ENCODE measurements around the gene PC.

PC gene

DNA sequence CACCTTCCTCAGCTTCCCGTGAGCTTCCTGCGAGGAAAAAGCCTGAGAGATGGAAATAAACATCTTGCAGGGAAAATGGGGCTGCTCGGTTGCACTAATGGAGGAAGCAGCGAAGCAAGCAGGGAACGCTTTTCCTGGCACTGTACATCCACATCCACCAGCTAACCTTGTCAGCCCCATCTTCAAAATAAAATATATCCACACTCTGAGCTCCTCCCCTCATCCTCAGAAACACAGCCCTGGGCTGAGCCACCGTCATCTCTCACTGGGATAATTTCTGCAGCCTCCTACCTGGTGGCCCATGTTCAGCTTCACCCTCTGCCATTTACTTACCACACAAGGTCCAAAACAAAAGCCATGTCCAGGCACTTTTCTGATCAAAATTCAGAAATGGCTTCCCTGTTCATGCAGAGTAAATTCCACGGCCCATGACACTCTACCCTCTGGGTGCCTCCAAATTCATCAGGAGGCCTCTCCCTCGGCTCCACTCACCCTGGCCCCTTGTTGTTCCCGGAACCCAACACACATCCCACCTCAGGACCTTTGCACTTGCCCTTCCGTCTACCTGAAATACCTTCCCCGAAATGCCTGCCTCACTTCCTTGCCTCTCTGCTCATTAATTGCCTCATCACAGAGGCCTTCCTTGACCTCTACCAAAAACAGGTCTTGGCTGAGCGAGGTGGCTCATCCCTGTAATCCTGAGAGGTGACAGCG, 29.9 kb upstream of the PC start:
- no peak for TF ChIP-seq EGR1 (IDR thresholded peaks at IDR 0.05)
- no peak for TF ChIP-seq NFIC (IDR thresholded peaks at IDR 0.05)
- TF ChIP-seq, protein P1, sequence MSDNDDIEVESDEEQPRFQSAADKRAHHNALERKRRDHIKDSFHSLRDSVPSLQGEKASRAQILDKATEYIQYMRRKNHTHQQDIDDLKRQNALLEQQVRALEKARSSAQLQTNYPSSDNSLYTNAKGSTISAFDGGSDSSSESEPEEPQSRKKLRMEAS (IDR thresholded peaks at IDR 0.05), result no peak
- TF ChIP-seq RAD21 (IDR thresholded peaks at IDR 0.05; ENCODE audit: low read depth), result no peak
- TF ChIP-seq, protein P2, sequence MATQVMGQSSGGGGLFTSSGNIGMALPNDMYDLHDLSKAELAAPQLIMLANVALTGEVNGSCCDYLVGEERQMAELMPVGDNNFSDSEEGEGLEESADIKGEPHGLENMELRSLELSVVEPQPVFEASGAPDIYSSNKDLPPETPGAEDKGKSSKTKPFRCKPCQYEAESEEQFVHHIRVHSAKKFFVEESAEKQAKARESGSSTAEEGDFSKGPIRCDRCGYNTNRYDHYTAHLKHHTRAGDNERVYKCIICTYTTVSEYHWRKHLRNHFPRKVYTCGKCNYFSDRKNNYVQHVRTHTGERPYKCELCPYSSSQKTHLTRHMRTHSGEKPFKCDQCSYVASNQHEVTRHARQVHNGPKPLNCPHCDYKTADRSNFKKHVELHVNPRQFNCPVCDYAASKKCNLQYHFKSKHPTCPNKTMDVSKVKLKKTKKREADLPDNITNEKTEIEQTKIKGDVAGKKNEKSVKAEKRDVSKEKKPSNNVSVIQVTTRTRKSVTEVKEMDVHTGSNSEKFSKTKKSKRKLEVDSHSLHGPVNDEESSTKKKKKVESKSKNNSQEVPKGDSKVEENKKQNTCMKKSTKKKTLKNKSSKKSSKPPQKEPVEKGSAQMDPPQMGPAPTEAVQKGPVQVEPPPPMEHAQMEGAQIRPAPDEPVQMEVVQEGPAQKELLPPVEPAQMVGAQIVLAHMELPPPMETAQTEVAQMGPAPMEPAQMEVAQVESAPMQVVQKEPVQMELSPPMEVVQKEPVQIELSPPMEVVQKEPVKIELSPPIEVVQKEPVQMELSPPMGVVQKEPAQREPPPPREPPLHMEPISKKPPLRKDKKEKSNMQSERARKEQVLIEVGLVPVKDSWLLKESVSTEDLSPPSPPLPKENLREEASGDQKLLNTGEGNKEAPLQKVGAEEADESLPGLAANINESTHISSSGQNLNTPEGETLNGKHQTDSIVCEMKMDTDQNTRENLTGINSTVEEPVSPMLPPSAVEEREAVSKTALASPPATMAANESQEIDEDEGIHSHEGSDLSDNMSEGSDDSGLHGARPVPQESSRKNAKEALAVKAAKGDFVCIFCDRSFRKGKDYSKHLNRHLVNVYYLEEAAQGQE (IDR thresholded peaks at IDR 0.05; ENCODE audit: low read depth), result no peak
- no peak for TF ChIP-seq FOXM1 (IDR thresholded peaks at IDR 0.05; ENCODE audit: borderline replicate concordance, low read depth)
- no peak for TF ChIP-seq CREB1 (IDR thresholded peaks at IDR 0.05; ENCODE audit: low read depth)
- no peak for TF ChIP-seq CEBPB (IDR thresholded peaks at IDR 0.05)
- TF ChIP-seq TCF12 (IDR thresholded peaks at IDR 0.05; ENCODE audit: low read depth), result no peak
- TF ChIP-seq TEAD4 (IDR thresholded peaks at IDR 0.05), result no peak

DNA sequence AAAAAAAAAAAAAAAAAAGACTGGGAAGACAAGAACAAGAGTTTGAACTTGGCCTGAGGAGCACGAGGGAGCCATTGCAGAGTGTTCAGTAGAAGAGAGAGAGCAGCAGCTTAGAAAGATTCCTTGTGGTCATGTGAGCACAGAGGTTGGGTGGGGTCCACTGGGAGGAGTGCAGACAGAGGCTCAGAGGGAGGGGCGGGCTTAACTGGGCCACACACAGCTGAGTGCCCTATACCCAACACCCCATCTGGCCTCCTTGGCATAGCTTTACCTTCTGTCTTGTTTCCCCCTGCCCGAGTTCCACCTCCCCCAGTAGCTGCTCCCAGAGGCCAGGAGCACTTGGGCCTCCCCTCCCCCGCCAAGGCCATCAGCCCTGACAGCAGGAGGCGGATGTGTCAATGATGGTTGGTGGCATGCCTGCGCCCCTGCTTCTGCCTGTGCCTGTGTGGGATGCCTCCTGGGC, 29.0 kb upstream of the PC start:
- TF ChIP-seq YY1 (IDR thresholded peaks at IDR 0.05; ENCODE audit: low read depth), result no peak
- TF ChIP-seq, protein P3, sequence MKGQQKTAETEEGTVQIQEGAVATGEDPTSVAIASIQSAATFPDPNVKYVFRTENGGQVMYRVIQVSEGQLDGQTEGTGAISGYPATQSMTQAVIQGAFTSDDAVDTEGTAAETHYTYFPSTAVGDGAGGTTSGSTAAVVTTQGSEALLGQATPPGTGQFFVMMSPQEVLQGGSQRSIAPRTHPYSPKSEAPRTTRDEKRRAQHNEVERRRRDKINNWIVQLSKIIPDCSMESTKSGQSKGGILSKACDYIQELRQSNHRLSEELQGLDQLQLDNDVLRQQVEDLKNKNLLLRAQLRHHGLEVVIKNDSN (IDR thresholded peaks at IDR 0.05), result peak; percentile 32; the same call in 1 of the 2 replicates

DNA sequence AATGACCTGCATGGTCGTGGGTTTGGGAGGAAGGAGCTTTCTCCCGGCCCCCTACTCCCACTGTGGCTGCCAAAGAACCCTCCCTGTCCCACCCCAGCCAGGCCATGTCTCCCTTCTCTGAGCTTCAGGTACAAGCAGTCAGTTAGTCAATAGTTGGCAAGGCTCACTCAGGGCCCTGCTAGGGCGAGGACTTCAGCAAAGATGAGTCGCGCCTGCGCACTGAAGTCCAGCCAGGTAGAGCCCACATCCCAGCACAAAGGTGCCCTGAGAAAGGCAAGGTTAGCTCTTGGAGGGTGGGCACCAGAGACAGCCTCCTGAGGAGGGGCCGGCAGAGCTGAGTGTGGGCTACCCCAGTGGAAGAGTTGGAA, 28.0 kb upstream of the PC start:
- no peak for TF ChIP-seq YY1 (IDR thresholded peaks at IDR 0.05; ENCODE audit: low read depth)
- TF ChIP-seq, protein P1 (IDR thresholded peaks at IDR 0.05), result no peak
- no peak for TF ChIP-seq FOXM1 (IDR thresholded peaks at IDR 0.05; ENCODE audit: borderline replicate concordance, low read depth)
- no peak for TF ChIP-seq EGR1 (IDR thresholded peaks at IDR 0.05)
- no peak for TF ChIP-seq ZBTB7A (IDR thresholded peaks at IDR 0.05; ENCODE audit: low read depth)
- TF ChIP-seq, protein P2 (IDR thresholded peaks at IDR 0.05; ENCODE audit: low read depth), result no peak
- TF ChIP-seq, protein P3 (IDR thresholded peaks at IDR 0.05), result no peak
- TF ChIP-seq CREB1 (IDR thresholded peaks at IDR 0.05; ENCODE audit: low read depth), result no peak
- no peak for TF ChIP-seq TCF12 (IDR thresholded peaks at IDR 0.05; ENCODE audit: low read depth)
- no peak for TF ChIP-seq EP300 (IDR thresholded peaks at IDR 0.05; ENCODE audit: borderline replicate concordance)

DNA sequence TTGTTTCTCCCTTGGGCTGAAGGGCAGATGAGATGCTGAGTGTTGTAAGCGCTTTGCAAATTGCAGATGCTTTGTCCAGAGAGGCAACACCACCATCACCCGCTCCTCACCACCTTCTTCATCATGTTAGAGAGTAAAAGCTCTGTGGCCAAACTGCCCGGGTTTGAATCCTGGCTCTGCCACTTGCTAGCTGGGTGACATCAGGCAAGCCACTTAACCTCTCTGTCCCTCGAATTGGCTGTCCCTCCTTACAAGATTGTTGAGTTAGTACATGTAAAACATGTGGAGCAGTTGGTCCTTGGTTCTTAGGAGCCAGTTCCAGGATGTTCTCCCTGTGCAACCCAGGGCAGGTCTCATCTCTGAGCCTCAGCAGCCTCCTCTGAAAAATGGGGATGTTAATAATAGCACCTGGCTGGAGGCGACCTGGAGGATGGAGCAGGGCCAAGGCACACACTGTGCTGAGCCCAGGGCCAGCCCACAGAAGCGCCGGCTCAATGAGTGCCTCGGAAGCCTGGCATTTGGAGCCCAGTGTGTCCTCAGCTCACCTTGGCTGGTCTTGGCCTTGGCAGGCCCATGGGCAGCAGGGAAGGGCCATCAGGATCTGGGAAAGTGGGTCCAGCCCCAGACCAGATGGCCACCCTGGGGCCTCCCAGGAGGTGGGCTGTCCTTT, 27.5 kb upstream of the PC start:
- TF ChIP-seq TCF12 (IDR thresholded peaks at IDR 0.05; ENCODE audit: low read depth) (no peak), NFIC (IDR thresholded peaks at IDR 0.05) (peak; percentile 39; the same call in 1 of the 2 replicates)
- TF ChIP-seq, protein P1 (IDR thresholded peaks at IDR 0.05), result 0 out of 2 replicates have a peak, but pooled peaks have one; percentile 14

DNA sequence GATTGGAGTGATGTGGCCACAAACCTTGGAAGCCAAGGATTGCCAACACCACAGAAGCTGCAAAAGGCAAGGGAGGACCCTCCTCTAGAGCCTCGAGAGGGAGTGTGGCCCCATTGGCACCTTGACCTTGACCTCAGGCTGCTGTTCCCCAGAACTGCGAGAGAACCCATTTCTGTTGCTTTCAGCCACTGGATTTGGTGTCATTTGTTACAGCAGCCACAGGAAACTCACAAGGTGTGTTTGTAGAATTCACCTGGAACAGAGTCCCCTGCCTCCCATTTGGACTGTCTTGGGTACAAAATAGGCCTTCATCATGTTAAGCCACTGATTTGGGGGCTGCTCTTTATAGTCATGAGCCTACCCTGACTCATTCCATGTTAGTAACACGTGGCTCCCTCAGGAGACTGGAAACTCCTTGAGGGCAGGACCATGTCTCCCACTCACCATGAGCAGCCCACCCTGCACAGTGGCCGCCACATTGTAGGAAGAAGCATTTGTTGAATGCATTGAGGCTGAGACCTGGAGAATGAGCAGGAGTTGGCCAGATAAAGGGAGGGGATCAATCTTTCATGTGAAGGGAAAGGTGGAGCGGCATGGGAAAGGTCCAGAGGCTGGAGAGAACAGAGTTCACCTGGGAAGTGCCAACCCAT, 25.2 kb upstream of the PC start:
- TF ChIP-seq CEBPB (IDR thresholded peaks at IDR 0.05), result no peak
- TF ChIP-seq, protein P1 (IDR thresholded peaks at IDR 0.05), result no peak
- TF ChIP-seq RAD21 (IDR thresholded peaks at IDR 0.05; ENCODE audit: low read depth), result no peak
- TF ChIP-seq TEAD4 (IDR thresholded peaks at IDR 0.05), result no peak
- TF ChIP-seq, protein P3 (IDR thresholded peaks at IDR 0.05), result no peak
- no peak for TF ChIP-seq ZBTB7A (IDR thresholded peaks at IDR 0.05; ENCODE audit: low read depth)
- TF ChIP-seq, protein P2 (IDR thresholded peaks at IDR 0.05; ENCODE audit: low read depth), result no peak
- no peak for TF ChIP-seq TCF12 (IDR thresholded peaks at IDR 0.05; ENCODE audit: low read depth)
- no peak for TF ChIP-seq NFIC (IDR thresholded peaks at IDR 0.05)
- no peak for TF ChIP-seq YY1 (IDR thresholded peaks at IDR 0.05; ENCODE audit: low read depth)
- no peak for TF ChIP-seq CREB1 (IDR thresholded peaks at IDR 0.05; ENCODE audit: low read depth)
- no peak for TF ChIP-seq EGR1 (IDR thresholded peaks at IDR 0.05)
- no peak for TF ChIP-seq TAF1 (IDR thresholded peaks at IDR 0.05; ENCODE audit: low read depth)
- no peak for TF ChIP-seq EP300 (IDR thresholded peaks at IDR 0.05; ENCODE audit: borderline replicate concordance)
- TF ChIP-seq FOXM1 (IDR thresholded peaks at IDR 0.05; ENCODE audit: borderline replicate concordance, low read depth), result no peak

All from Ishikawa (cell line).